SH-SY5Y (cell line): ENCODE measurements around the gene MTCH1.

Source experiments
- GATA2 ChIP-seq: IDR thresholded peaks from 2 replicates; pipeline ENCODE4 v1.6.1; 2011; ENCODE audit warnings: mild to moderate bottlenecking, low read depth, low read length
- GATA3 ChIP-seq: IDR thresholded peaks from 2 replicates; pipeline ENCODE4 v1.6.1; 2011; ENCODE audit warnings: low read depth, mild to moderate bottlenecking, low read length, moderate library complexity

MTCH1 gene

GRCh38 chr6:37008484-37009465 is 22.8 kb upstream of the MTCH1 start:
- TF ChIP-seq GATA3 (no peak), GATA2 (no peak)

DNA sequence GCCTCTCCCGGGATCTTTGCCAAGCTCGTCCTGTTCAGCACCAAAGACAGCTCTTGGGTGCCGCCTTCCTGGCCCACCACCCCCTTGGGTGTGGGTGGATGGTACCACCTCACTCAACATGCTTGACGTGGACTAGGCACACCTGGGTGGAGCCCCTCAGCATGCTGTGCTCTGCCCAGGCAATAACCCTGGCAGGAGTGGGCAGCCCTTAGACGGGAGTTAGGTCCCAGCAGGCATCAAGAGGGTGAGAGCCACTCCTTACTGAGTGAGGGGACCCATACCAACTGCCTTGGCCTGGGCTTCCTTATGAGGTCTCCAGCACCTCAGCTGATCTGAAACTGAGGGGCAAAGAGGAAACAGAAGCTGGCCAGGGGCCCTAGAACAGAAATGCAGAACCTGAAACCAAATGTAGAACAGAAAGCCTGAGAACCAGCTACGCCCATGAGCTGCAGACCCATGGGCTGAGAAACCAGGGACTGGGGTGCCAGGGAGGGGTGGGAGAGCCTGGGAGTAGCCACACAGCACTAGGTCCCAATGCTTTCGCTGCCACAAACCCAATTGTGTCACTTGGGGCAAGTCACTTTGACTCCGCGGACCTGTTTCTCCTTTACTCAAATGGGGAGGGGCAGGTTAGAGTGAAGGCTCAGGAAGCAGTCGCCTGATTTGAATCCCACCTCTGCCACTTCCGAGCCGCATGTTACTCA is 21.5 kb upstream of the MTCH1 start:
- TF ChIP-seq GATA3 (no peak), GATA2 (no peak)

GRCh38 chr6:37006793-37007339 is 20.9 kb upstream of the MTCH1 start:
- TF ChIP-seq GATA3, result no peak
- no peak for TF ChIP-seq GATA2

DNA sequence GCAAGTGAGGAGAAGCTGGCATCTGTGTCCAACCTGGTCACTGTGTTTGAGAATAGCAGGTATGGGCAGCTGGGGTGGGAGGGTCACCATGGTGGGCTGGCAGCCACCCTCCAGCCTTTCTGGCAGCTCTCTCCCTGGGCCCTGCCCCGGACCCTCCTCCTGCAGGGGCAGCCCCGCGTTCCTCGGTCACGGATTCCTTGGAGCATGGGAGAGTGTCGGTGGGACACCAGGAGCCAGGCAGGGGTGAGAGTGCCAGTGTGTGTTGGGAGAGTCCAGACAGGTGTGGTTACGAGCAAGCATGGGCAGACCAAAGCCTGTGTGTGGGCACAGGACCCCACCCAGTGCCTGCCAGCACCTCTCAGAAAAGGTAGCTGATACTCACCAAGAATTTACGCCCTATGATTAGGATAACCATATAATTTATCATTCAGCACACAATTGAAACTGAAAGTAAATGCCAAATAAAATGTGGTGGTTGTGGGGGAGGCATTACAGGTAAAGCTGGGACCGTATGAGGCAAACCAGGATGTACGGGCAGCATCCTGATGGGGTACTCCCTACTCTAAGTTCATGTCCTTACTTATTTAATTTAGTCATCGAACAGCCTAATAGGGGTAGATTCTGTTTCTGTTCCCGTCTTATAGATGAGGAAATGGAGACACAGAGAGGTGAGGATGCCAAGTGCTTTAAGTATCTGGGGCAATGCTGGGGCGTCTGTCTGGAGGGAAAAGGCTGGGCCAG is 20.0 kb upstream of the MTCH1 start:
- no peak for TF ChIP-seq GATA3

- TF ChIP-seq GATA3, result no peak
- no peak for TF ChIP-seq GATA2
These were observed 19.2 kb upstream of the MTCH1 start, which contains the start of gene FGD2 for GRCh38 chr6:37005061-37005810. Gene FGD2 (plus strand): TSS chr6:37005655. CDS start chr6:37005818, 163 bp downstream.

GRCh38 chr6:37004044-37004980 is 18.3 kb upstream of the MTCH1 start:
- TF ChIP-seq GATA3, result no peak
- no peak for TF ChIP-seq GATA2

DNA sequence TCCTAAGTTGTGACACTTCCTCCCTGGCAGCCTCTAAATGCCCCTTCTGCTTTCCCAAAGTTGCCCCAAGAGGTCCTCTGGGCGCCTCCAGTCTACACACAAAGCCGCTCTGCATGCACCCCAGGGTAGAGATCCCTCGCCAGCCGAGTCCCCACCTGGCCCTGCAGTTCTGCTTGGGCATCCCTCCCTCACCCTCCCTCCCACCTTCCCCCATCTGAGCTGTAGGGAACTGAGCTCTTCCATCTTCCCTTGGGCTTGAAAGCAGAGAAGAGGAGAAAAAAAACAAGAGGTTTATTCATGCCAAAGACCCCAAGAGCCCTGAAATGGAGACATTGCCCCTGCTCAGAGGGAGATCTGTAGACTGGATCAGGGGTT is 13.7 kb upstream of the MTCH1 start:
- TF ChIP-seq GATA3, result no peak
- no peak for TF ChIP-seq GATA2

DNA sequence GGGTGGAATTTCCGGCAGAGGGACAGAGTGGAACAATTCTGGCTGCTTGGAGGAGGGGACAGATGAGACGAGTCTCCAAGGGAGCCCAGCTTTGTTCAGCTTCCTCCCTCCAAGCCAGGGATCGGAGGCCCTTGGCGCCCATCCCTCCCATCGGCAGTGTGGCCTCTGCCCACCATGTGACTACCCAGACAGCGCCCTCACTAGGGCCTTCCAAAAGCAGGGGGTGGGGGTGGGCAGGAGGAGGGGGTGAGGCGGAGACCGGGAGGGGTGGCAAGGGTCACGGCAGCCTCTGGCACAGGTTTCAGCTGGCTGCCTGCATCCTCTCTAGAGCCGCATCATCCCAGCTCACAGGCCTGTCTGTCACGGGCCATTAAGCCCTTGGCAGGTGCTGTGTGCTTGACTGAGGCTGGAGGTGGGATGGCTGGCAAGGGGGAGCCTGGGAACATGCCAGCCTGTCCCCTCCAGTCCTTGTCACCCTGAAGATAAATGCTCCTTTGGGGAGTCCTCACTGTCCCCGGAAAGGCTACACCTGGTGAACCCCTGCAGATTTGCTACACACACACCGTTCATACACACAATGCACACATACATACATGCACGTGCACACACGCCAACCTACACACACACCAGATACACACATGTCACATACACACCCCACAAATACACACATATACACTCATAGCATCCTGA is 13.2 kb upstream of the MTCH1 start:
- no peak for TF ChIP-seq GATA2
- TF ChIP-seq GATA3, result no peak

DNA sequence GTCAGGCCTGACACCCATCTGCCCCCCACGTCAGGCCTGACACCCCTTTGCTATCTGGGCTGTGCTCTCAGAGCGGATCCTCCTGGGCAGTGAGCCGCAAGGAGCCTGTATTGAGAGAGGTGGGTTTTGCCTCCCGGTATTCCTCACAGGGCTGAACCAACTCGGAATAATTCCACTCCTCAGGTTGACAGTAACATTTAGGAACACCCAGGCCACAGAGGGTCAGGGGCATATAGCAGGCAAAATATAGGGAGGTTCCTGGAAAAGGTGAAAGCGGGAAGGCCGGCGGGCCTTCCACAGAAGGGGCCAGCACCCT is 12.7 kb upstream of the MTCH1 start:
- no peak for TF ChIP-seq GATA2

GRCh38 chr6:36997811-36998722 is 12.1 kb upstream of the MTCH1 start:
- no peak for TF ChIP-seq GATA3
- TF ChIP-seq GATA2, result no peak

GRCh38 chr6:36989264-36989663 is 3.3 kb upstream of the MTCH1 start:
- TF ChIP-seq GATA3 (no peak), GATA2 (no peak)

- TF ChIP-seq GATA3 (no peak), GATA2 (no peak)
These were observed 680 bp upstream of the MTCH1 start for GRCh38 chr6:36986704-36987047.

- TF ChIP-seq GATA2, result no peak
- no peak for TF ChIP-seq GATA3
These were observed 584 bp downstream of the MTCH1 start for GRCh38 chr6:36985417-36985807.
